Omental fat pad (tissue), 4 donors: Measurements from ENCODE around the gene MAPK1IP1L. TPM values are rescaled to one million over a fixed set of nuclear protein-coding genes. Genes with fewer than 3 reads are reported as not detected.
"Not testable (repeated sequence)": the region's sequence is repeated elsewhere in the genome, so short reads cannot be mapped to it uniquely, and the experiment has no call there.

Source experiments
- ATAC-seq: fragments of 150-250 bp; one replicate; pipeline ENCODE4 v1.9.1; 2016; ENCODE audit warnings: mild to moderate bottlenecking, moderate library complexity; ENCODE audit not compliant: low FRiP score
- DNase-seq: peaks from one replicate; pipeline ENCODE4 v3.0.0-alpha.2; 2019; ENCODE audit warnings: low spot score
- total RNA-seq, 4 donors: library from RNA; depleted of rRNA; stranded (reverse); fragments of >200 nt; gene quantifications; one replicate each; pipeline ENCODE4 v1.1.0, GENCODE V29; 2016
- TF ChIP-seq, protein P1 (sequence below), 3 donors: fragments of 450-650 bp; IDR thresholded peaks; one replicate each; pipeline ENCODE4 v1.5.1; 2016 to 2017; ENCODE audit warnings: antibody characterized with exemption in 3 of 3, mild to moderate bottlenecking in 3 of 3, moderate library complexity in 2 of 3

MAPK1IP1L gene
- total RNA-seq, 4 donors from 2014 or later, result 32.5 to 81.3 (median 68.8) TPM

DNA sequence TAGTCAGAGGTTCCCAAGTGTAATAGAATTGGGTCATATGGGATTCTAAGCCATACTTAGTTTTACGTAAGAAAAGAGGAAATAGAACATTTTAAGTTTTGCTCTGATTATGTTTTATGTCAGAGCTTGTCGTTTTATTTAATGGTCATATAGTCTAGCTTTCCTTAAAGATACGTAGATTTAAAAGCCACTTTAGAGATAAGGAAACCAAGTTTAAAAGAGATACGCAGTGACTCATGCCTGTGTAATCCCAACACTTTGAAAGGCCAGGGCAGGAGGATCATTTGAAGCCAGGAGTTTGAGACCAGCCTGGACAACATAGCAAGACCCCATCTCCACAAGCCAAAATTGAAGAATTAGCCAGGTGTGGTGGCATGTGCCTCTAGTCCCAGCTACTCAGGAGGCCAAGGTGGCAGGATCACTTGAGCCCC, 19.5 kb downstream of the MAPK1IP1L start:
- ATAC-seq (no peak), DNase-seq (no peak)
- TF ChIP-seq, protein P1, sequence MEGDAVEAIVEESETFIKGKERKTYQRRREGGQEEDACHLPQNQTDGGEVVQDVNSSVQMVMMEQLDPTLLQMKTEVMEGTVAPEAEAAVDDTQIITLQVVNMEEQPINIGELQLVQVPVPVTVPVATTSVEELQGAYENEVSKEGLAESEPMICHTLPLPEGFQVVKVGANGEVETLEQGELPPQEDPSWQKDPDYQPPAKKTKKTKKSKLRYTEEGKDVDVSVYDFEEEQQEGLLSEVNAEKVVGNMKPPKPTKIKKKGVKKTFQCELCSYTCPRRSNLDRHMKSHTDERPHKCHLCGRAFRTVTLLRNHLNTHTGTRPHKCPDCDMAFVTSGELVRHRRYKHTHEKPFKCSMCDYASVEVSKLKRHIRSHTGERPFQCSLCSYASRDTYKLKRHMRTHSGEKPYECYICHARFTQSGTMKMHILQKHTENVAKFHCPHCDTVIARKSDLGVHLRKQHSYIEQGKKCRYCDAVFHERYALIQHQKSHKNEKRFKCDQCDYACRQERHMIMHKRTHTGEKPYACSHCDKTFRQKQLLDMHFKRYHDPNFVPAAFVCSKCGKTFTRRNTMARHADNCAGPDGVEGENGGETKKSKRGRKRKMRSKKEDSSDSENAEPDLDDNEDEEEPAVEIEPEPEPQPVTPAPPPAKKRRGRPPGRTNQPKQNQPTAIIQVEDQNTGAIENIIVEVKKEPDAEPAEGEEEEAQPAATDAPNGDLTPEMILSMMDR (IDR thresholded peaks at IDR 0.05), result no peak

DNA sequence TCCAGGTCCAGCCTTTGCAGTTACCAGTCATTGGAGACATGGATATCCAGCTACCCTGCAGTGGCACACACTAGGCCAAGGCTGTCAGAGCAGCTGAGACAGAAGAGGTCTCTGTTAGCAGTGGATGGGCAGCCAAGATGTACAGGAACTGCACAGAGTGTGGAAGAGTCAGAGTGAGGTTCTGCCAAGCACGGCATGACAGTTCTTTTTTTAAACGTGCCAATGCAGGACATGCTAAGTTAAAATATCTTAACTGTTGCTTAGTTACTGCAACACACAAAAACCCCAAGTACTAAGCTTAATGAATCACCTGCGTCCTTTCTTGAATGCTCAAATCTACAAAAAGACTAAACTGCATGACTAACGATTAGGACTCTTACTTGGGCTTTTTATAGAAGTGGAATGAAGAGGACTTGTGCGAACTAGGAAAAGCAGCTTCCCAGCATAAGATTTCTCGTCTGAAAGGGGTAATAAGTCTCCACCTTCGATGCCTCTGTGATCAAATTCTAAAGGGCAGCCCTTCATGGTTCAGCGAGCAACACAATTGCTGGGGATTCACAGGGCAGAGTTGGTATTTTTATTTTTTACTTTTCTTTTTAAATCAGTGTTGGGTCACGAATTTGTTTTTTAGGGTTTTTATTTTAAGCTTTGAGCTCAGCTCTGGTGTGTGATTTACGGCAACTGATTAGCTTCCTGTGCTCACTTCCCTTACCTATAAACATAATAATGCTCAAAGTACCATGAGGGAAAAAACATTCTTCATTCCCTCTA, 20.6 kb downstream of the MAPK1IP1L start:
- TF ChIP-seq, protein P1 (IDR thresholded peaks at IDR 0.05), result no peak
- ATAC-seq (peak; percentile 94), DNase-seq (no peak)

DNA sequence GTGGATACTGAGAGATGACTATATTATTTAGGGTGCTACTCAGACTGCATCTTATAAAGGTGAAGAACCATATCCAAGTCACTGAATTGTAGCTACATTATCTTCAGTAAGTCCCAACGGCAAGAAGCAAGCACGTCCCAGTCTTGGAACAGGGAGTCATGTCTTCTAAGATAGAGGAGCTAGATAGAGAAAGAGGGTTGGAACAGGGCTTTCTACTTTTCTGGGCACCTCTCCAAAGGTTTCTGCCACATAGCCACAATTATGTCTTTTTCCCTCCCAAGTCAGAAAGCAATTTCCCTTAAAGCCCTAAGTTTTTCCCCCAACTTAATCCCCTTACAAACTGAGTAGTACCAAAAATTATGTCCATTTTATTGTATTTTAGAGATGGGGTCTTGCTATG, 22.4 kb downstream of the MAPK1IP1L start:
- DNase-seq (no peak), ATAC-seq (no peak)
- TF ChIP-seq, protein P1 (IDR thresholded peaks at IDR 0.05), result no peak

DNA sequence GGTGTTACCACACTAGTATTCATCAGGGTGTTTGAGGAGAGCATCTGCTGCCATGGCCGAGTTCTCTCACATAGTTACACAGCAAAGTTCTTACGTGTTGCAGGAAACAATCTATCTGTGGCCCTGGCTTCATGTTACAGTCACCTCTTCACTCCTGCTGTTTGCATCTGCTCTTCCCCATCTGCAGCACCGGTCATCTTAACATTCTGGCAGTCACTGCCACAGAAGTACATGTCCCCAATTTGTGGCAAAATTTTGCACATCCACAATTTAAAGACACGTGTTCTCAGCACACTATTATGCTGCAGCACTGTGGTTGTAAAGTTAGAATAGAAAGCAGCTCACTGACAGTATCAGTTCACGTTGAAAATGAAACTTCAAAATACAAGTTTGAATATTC, 23.2 kb downstream of the MAPK1IP1L start:
- DNase-seq, result no peak
- TF ChIP-seq, protein P1 (IDR thresholded peaks at IDR 0.05), result no peak
- ATAC-seq, result no peak

- TF ChIP-seq, protein P1 (IDR thresholded peaks at IDR 0.05), result no peak
- DNase-seq (no peak), ATAC-seq (no peak)
These were observed 24.3 kb downstream of the MAPK1IP1L start for GRCh38 chr14:55075628-55076175.

- DNase-seq, result no peak
- TF ChIP-seq, protein P1 (IDR thresholded peaks at IDR 0.05), result no peak
- peak; percentile 55 for ATAC-seq
These were observed 26.0 kb downstream of the MAPK1IP1L start for GRCh38 chr14:55077170-55078151.

- ATAC-seq, DNase-seq: not testable (repeated sequence)
These were observed 28.5 kb downstream of the MAPK1IP1L start for GRCh38 chr14:55079961-55080360.
